Measurements from ENCODE around the gene SLC38A3. TPM values are rescaled to one million over a fixed set of nuclear protein-coding genes. Genes with fewer than 3 reads are reported as not detected.
"Not testable (repeated sequence)": the region's sequence is repeated elsewhere in the genome, so short reads cannot be mapped to it uniquely, and the experiment has no call there.

Gene SLC38A3
- total RNA-seq, 1 donor from 2014 or later, result 0.52 TPM

DNA sequence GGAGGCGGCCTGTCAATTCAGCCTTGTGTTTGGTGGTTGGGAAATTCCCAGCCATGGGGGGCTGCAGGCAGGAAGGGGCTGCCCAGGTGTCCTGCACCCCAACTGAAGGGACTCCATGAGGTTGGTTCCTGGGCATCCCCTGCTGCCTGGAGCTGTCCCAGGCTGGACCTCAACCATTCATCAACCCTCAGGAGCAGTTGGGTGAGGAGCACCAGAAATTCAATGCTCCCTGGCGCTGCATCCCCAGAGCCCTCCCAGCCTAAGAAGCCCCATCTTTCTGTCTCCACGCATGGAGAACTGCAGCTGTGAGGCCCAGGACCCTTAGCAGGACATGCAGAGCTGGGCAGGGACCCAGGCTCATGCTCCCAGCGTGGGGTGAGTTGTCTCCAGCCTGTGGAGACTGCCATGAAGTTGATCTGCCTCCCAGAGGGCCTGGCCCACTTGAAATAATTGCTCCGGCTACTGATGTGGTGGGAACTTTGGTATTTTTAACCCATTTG is 55.9 kb downstream of the SLC38A3 start:
- Histone ChIP-seq H3K27ac (ENCODE audit: low read depth, low read length) (peak overlapping the region; percentile 94), H3K27me3 (ENCODE audit: control insufficient read depth in 3 of 3, insufficient read depth in 3 of 3, low read length in 3 of 3) (no peaks in the 10 kb centered on the region), H3K4me3 (ENCODE audit: low read length in 3 of 3) (peak overlapping the region; percentile 63 to 85 (median 77)), H3K9me3 (ENCODE audit: control insufficient read depth in 3 of 3, low read length in 3 of 3) (no peaks in the 10 kb centered on the region), H3K9ac (ENCODE audit: low read depth in 1 of 3, low read length in 3 of 3) (peak overlapping the region; percentile 85 to 92 (median 87)), H3K36me3 (ENCODE audit: control insufficient read depth in 3 of 3, insufficient read depth in 3 of 3, low read length in 3 of 3) (peaks cover 19 to 22% (median 20%) of the 10 kb centered on the region in 3 donors), H3K4me1 (ENCODE audit: control insufficient read depth in 3 of 3, insufficient read depth in 3 of 3, low read length in 3 of 3) (peaks cover 47 to 59% (median 55%) of the 10 kb centered on the region in 3 donors)

DNA sequence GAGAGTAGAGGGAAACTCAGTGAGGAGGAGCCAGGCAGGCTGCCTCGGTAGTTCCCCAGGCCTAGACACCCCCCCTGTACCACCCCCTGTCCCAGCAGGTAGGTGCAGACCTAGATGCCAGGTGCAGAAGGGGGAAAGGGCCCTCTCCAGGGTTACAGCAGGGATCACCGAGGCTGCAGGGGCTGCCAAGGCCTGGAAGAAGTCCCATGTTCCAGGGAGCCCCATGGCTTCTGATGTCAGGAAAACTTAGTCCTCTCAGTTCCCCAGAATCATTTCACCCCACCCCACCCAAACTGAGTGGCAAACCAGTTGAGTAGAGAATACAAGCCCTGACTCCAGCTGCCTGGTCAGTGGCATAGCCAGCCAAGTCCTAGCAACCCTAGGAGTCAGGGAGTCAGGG is 56.4 kb downstream of the SLC38A3 start:
- Histone ChIP-seq H3K4me3 (ENCODE audit: low read length in 3 of 3) (no peak overlapping the region), H3K27me3 (ENCODE audit: control insufficient read depth in 3 of 3, insufficient read depth in 3 of 3, low read length in 3 of 3) (no peaks in the 10 kb centered on the region), H3K9ac (ENCODE audit: low read depth in 1 of 3, low read length in 3 of 3) (peak overlapping the region; percentile 85 to 92 (median 87)), H3K36me3 (ENCODE audit: control insufficient read depth in 3 of 3, insufficient read depth in 3 of 3, low read length in 3 of 3) (peaks cover 14 to 17% (median 14%) of the 10 kb centered on the region in 3 donors), H3K27ac (ENCODE audit: low read depth, low read length) (peak overlapping the region; percentile 94), H3K9me3 (ENCODE audit: control insufficient read depth in 3 of 3, low read length in 3 of 3) (no peaks in the 10 kb centered on the region), H3K4me1 (ENCODE audit: control insufficient read depth in 3 of 3, insufficient read depth in 3 of 3, low read length in 3 of 3) (peaks cover 49 to 59% (median 55%) of the 10 kb centered on the region in 3 donors)

- H3K4me3 ChIP-seq (ENCODE audit: low read length in 3 of 3); H3K27ac ChIP-seq (ENCODE audit: low read depth, low read length); H3K9me3 ChIP-seq (ENCODE audit: control insufficient read depth in 3 of 3, low read length in 3 of 3); H3K36me3 ChIP-seq (ENCODE audit: control insufficient read depth in 3 of 3, insufficient read depth in 3 of 3, low read length in 3 of 3); H3K9ac ChIP-seq (ENCODE audit: low read depth in 1 of 3, low read length in 3 of 3); H3K27me3 ChIP-seq (ENCODE audit: control insufficient read depth in 3 of 3, insufficient read depth in 3 of 3, low read length in 3 of 3): not testable (repeated sequence)
- H3K4me1 ChIP-seq (ENCODE audit: control insufficient read depth in 3 of 3, insufficient read depth in 3 of 3, low read length in 3 of 3), result peaks cover 56 to 61% (median 56%) of the 10 kb centered on the region in 3 donors
These were observed 57.1 kb downstream of the SLC38A3 start for GRCh38 chr3:50262200-50262599.

DNA sequence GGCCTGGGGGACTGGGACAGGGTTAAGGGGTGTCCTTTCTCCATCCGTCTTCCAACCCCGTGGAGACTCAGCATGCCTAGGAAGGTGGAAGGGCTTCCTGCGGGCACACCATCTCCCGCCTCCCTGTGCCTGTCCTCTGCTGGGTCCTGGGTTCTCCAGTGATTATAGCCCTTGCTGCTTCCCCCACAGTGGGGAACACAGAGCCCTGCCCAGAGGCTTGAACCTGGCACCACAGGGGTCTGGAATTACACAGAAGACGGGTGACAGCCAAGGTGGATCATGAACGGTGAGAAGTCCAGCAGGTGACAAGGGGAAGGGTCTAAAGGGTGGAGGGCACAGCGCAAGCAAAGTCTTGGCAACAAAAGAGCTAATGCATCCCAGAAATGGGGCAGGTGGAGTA is 57.7 kb downstream of the SLC38A3 start:
- no peaks in the 10 kb centered on the region for H3K27me3 ChIP-seq (ENCODE audit: control insufficient read depth in 3 of 3, insufficient read depth in 3 of 3, low read length in 3 of 3)
- H3K4me1 ChIP-seq (ENCODE audit: control insufficient read depth in 3 of 3, insufficient read depth in 3 of 3, low read length in 3 of 3), result peaks cover 59 to 63% (median 61%) of the 10 kb centered on the region in 3 donors
- H3K27ac ChIP-seq (ENCODE audit: low read depth, low read length), result no peak overlapping the region
- no peak overlapping the region for H3K4me3 ChIP-seq (ENCODE audit: low read length in 3 of 3)
- peaks cover 3 to 5% (median 4%) of the 10 kb centered on the region in 3 donors for H3K36me3 ChIP-seq (ENCODE audit: control insufficient read depth in 3 of 3, insufficient read depth in 3 of 3, low read length in 3 of 3)
- H3K9ac ChIP-seq (ENCODE audit: low read depth in 1 of 3, low read length in 3 of 3), result no peak overlapping the region
- no peaks in the 10 kb centered on the region for H3K9me3 ChIP-seq (ENCODE audit: control insufficient read depth in 3 of 3, low read length in 3 of 3)

GRCh38 chr3:50263478-50264382 is 58.7 kb downstream of the SLC38A3 start:
- Histone ChIP-seq H3K36me3 (ENCODE audit: control insufficient read depth in 3 of 3, insufficient read depth in 3 of 3, low read length in 3 of 3) (no peaks in the 10 kb centered on the region), H3K4me3 (ENCODE audit: low read length in 3 of 3) (peak overlapping the region in 1 of 3 donors; percentile 23), H3K9me3 (ENCODE audit: control insufficient read depth in 3 of 3, low read length in 3 of 3) (no peaks in the 10 kb centered on the region), H3K27me3 (ENCODE audit: control insufficient read depth in 3 of 3, insufficient read depth in 3 of 3, low read length in 3 of 3) (no peaks in the 10 kb centered on the region), H3K9ac (ENCODE audit: low read depth in 1 of 3, low read length in 3 of 3) (peak overlapping the region in 1 of 3 donors; percentile 57), H3K27ac (ENCODE audit: low read depth, low read length) (peak overlapping the region; percentile 70), H3K4me1 (ENCODE audit: control insufficient read depth in 3 of 3, insufficient read depth in 3 of 3, low read length in 3 of 3) (peaks cover 69 to 71% (median 70%) of the 10 kb centered on the region in 3 donors)

- peak overlapping the region in 1 of 3 donors; percentile 57 for H3K9ac ChIP-seq (ENCODE audit: low read depth in 1 of 3, low read length in 3 of 3)
- no peaks in the 10 kb centered on the region for H3K9me3 ChIP-seq (ENCODE audit: control insufficient read depth in 3 of 3, low read length in 3 of 3)
- H3K4me1 ChIP-seq (ENCODE audit: control insufficient read depth in 3 of 3, insufficient read depth in 3 of 3, low read length in 3 of 3), result peaks cover 71 to 75% (median 74%) of the 10 kb centered on the region in 3 donors
- H3K27me3 ChIP-seq (ENCODE audit: control insufficient read depth in 3 of 3, insufficient read depth in 3 of 3, low read length in 3 of 3), result no peaks in the 10 kb centered on the region
- no peaks in the 10 kb centered on the region for H3K36me3 ChIP-seq (ENCODE audit: control insufficient read depth in 3 of 3, insufficient read depth in 3 of 3, low read length in 3 of 3)
- H3K27ac ChIP-seq (ENCODE audit: low read depth, low read length), result peak overlapping the region; percentile 70
- peak overlapping the region in 1 of 3 donors; percentile 23 for H3K4me3 ChIP-seq (ENCODE audit: low read length in 3 of 3)
These were observed 59.4 kb downstream of the SLC38A3 start for GRCh38 chr3:50264383-50264963.

DNA sequence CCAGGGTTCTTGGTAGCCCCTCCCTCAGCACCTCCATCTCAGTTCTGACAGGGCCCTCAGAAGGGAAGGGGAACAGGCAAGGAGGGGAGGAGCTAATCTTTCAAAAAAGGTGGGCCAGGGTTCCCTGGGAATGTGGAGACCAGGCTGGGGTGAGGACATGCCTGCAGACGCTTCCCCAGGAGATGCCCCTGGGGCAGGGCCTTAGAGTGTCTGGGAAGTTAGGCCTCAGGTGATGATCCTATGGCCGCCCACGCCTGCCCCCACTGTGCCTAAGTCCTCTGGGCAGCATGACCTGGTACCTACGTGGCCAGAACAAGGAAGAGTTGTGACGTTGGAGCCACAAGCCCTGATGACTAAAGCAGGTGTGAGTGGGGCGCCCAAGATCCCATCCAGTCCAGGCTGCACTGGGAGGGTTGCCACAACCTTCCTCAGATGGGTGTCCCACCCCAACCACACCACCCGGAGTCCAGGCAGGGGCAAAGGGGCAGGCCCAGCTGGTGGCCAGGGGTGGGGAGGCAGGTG is 60.0 kb downstream of the SLC38A3 start:
- peaks cover 72 to 76% (median 76%) of the 10 kb centered on the region in 3 donors for H3K4me1 ChIP-seq (ENCODE audit: control insufficient read depth in 3 of 3, insufficient read depth in 3 of 3, low read length in 3 of 3)
- no peaks in the 10 kb centered on the region for H3K27me3 ChIP-seq (ENCODE audit: control insufficient read depth in 3 of 3, insufficient read depth in 3 of 3, low read length in 3 of 3)
- peak overlapping the region in 1 of 3 donors; percentile 13 for H3K4me3 ChIP-seq (ENCODE audit: low read length in 3 of 3)
- H3K36me3 ChIP-seq (ENCODE audit: control insufficient read depth in 3 of 3, insufficient read depth in 3 of 3, low read length in 3 of 3), result no peaks in the 10 kb centered on the region
- peak overlapping the region in 2 of 3 donors; percentile 51 to 90 for H3K9ac ChIP-seq (ENCODE audit: low read depth in 1 of 3, low read length in 3 of 3)
- H3K9me3 ChIP-seq (ENCODE audit: control insufficient read depth in 3 of 3, low read length in 3 of 3), result no peaks in the 10 kb centered on the region
- peak overlapping the region; percentile 70 for H3K27ac ChIP-seq (ENCODE audit: low read depth, low read length)

DNA sequence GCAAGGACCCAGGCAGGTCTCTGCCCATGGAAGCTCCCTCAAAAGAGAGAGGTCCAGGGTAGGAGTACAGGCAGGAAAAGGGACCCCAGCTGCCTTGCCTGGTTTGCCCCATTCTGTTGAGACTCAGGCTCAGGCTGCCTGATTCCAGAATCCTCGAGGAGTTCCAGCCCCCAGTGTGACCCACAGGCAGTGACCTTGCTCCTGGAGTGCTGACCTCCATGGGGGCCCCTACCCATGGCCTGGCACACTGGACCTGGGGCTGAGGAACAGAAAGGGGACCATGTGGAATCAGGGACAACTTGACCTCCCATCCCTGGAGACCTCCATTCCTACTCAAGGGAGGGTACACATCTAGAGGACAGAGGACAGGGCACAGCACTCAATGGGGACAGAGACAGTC is 60.5 kb downstream of the SLC38A3 start:
- no peaks in the 10 kb centered on the region for H3K9me3 ChIP-seq (ENCODE audit: control insufficient read depth in 3 of 3, low read length in 3 of 3)
- H3K4me3 ChIP-seq (ENCODE audit: low read length in 3 of 3), result peak overlapping the region in 1 of 3 donors; percentile 13
- H3K27me3 ChIP-seq (ENCODE audit: control insufficient read depth in 3 of 3, insufficient read depth in 3 of 3, low read length in 3 of 3), result no peaks in the 10 kb centered on the region
- no peaks in the 10 kb centered on the region for H3K36me3 ChIP-seq (ENCODE audit: control insufficient read depth in 3 of 3, insufficient read depth in 3 of 3, low read length in 3 of 3)
- peaks cover 76 to 79% (median 78%) of the 10 kb centered on the region in 3 donors for H3K4me1 ChIP-seq (ENCODE audit: control insufficient read depth in 3 of 3, insufficient read depth in 3 of 3, low read length in 3 of 3)
- H3K27ac ChIP-seq (ENCODE audit: low read depth, low read length), result peak overlapping the region; percentile 70
- peak overlapping the region in 2 of 3 donors; percentile 5 to 90 for H3K9ac ChIP-seq (ENCODE audit: low read depth in 1 of 3, low read length in 3 of 3)

DNA sequence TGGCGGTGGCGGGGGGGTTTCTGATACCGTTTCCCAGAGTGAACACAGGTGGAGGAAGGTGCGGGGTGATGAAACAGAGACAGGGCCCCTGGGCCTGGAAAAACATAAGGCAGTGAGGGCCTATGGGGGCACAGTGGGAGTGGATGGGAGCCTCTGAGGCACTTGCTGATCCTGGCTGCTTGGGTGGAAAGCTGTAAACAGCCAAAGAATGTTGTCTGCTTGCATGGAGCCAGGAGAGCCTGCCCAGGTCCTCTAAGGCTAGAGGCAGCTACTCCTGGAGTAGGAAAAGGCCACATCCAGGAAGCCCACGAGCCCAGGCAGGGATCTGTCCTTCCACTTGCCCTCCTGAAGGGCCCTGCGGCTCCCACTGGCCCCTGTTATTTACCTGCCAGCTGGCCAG is 60.9 kb downstream of the SLC38A3 start:
- H3K9ac ChIP-seq (ENCODE audit: low read depth in 1 of 3, low read length in 3 of 3), result peak overlapping the region in 1 of 3 donors; percentile 90
- peak overlapping the region in 2 of 3 donors; percentile 75 to 87 for H3K4me3 ChIP-seq (ENCODE audit: low read length in 3 of 3)
- H3K4me1 ChIP-seq (ENCODE audit: control insufficient read depth in 3 of 3, insufficient read depth in 3 of 3, low read length in 3 of 3), result peaks cover 74 to 76% (median 75%) of the 10 kb centered on the region in 3 donors
- H3K9me3 ChIP-seq (ENCODE audit: control insufficient read depth in 3 of 3, low read length in 3 of 3), result no peaks in the 10 kb centered on the region
- H3K36me3 ChIP-seq (ENCODE audit: control insufficient read depth in 3 of 3, insufficient read depth in 3 of 3, low read length in 3 of 3), result no peaks in the 10 kb centered on the region
- peak overlapping the region; percentile 79 for H3K27ac ChIP-seq (ENCODE audit: low read depth, low read length)
- H3K27me3 ChIP-seq (ENCODE audit: control insufficient read depth in 3 of 3, insufficient read depth in 3 of 3, low read length in 3 of 3), result no peaks in the 10 kb centered on the region

Data from skeletal muscle tissue (tissue), 4 donors.